Upper lobe of left lung (tissue), 4 donors: ENCODE data around the gene LCN15.

Experiments
- CTCF ChIP-seq, 6 experiments: fragments of 450-650 bp in 4 of 6; fragments of 200-600 bp in 2 of 6; sonication (generic) in 2 of 6; IDR thresholded peaks; one replicate each; pipeline ENCODE4 v1.5.1; 2016 to 2019; ENCODE audit warnings: antibody characterized with exemption in 6 of 6
- EP300 ChIP-seq, 4 donors: sonication (generic); formaldehyde crosslinking; IDR thresholded peaks; one replicate each; pipeline ENCODE4 v1.5.1; 2017; ENCODE audit warnings: antibody characterized with exemption in 4 of 4, control low read depth in 2 of 4
- POLR2A ChIP-seq, 4 donors: fragments of 450-650 bp; IDR thresholded peaks; one replicate each; pipeline ENCODE4 v1.5.1; 2016 to 2017; ENCODE audit warnings: antibody characterized with exemption in 4 of 4, mild to moderate bottlenecking in 2 of 4

- TF ChIP-seq CTCF (IDR thresholded peaks at IDR 0.05) (no peak), POLR2A (IDR thresholded peaks at IDR 0.05) (peak in 2 of 4 donors; percentile 78 to 90), EP300 (IDR thresholded peaks at IDR 0.05) (no peak)
These were observed 26.6 kb upstream of the LCN15 start, which contains the start of gene TMEM141 for GRCh38 chr9:136790640-136791515.
